K562 (cell line): Measurements from ENCODE around the gene APEX1. TPM values are rescaled to one million over a fixed set of nuclear protein-coding genes. Genes with fewer than 3 reads are reported as not detected.

Source experiments
- ARID4B ChIP-seq: sonication (generic); formaldehyde crosslinking; IDR thresholded peaks from 2 replicates; pipeline ENCODE4 v1.8.0; 2022; ENCODE audit warnings: mild to moderate bottlenecking, missing genetic modification reagents
- ATF2 ChIP-seq: sonication (generic); formaldehyde crosslinking; IDR thresholded peaks from 2 replicates; pipeline ENCODE4 v1.8.1; 2022; ENCODE audit warnings: missing genetic modification reagents
- HIVEP1 ChIP-seq: fragments of 250-450 bp; sonication (Bioruptor Pico); IDR thresholded peaks from 2 replicates; pipeline ENCODE4 v1.4.0; 2020; ENCODE audit warnings: mild to moderate bottlenecking
- ID3 ChIP-seq, 2 experiments: fragments of 250-450 bp in 1 of 2; fragments of 450-650 bp in 1 of 2; sonication (Bioruptor Pico) in 1 of 2; IDR thresholded peaks; 2 replicates each; pipeline versions ENCODE4 v1.6.1 to v1.8.0; 2016 to 2021; ENCODE audit warnings: mild to moderate bottlenecking in 2 of 2, moderate library complexity in 2 of 2, missing compliant biosample characterization in 1 of 2, missing genetic modification characterization in 1 of 2
- MAFG ChIP-seq: fragments of 450-650 bp; conservative IDR thresholded peaks from 2 replicates; pipeline ENCODE4 v1.6.1; 2016; ENCODE audit warnings: missing genetic modification characterization, missing compliant biosample characterization
- NCOA4 ChIP-seq: fragments of 450-650 bp; IDR thresholded peaks from 2 replicates; pipeline ENCODE4 v1.6.1; 2018; ENCODE audit warnings: mild to moderate bottlenecking; ENCODE audit not compliant: partially characterized antibody
- NFIC ChIP-seq: fragments of 450-650 bp; IDR thresholded peaks from 2 replicates; pipeline ENCODE4 v1.6.1; 2017; ENCODE audit warnings: mild to moderate bottlenecking, inconsistent platforms
- RBFOX2 ChIP-seq: fragments of 200-400 bp; formaldehyde crosslinking; IDR thresholded peaks from 2 replicates; pipeline ENCODE4 v1.6.1; 2017; ENCODE audit warnings: low read depth, mild to moderate bottlenecking, low read length, moderate library complexity
- RFX7 ChIP-seq: fragments of 250-450 bp; sonication (Bioruptor Pico); IDR thresholded peaks from 2 replicates; pipeline ENCODE4 v1.5.1; 2021; ENCODE audit warnings: mild to moderate bottlenecking
- TAF9B ChIP-seq: fragments of 450-650 bp; IDR thresholded peaks from 2 replicates; pipeline ENCODE4 v1.6.1; 2018; ENCODE audit warnings: mild to moderate bottlenecking; ENCODE audit not compliant: partially characterized antibody
- TAL1 ChIP-seq: fragments of 450-650 bp; IDR thresholded peaks from 2 replicates; pipeline ENCODE4 v1.6.1; 2016; ENCODE audit warnings: mild to moderate bottlenecking
- TSC22D4 ChIP-seq: fragments of 450-650 bp; IDR thresholded peaks from 2 replicates; pipeline ENCODE4 v1.6.1; 2016; ENCODE audit warnings: missing genetic modification characterization, missing biosample characterization, control low read depth
- ZNF175 ChIP-seq: fragments of 200-800 bp; sonication (Bioruptor generic); IDR thresholded peaks from 2 replicates; pipeline ENCODE4 v1.6.1; 2016; ENCODE audit warnings: low read depth, mild to moderate bottlenecking, missing genetic modification characterization, missing compliant biosample characterization
- ZNF395 ChIP-seq: fragments of 200-800 bp; sonication (Bioruptor generic); IDR thresholded peaks from 2 replicates; pipeline ENCODE4 v1.6.1; 2017; ENCODE audit warnings: missing genetic modification characterization, missing compliant biosample characterization
- ZNF696 ChIP-seq: fragments of 250-450 bp; sonication (Bioruptor Pico); conservative IDR thresholded peaks from 2 replicates; pipeline ENCODE4 v1.4.0; 2020; ENCODE audit warnings: mild to moderate bottlenecking, moderate library complexity
- polyA plus RNA-seq, 8 experiments: library from polyadenylated mRNA; depleted of rRNA in 4 of 8; stranded (reverse) in 5 of 8; unstranded in 3 of 8; fragments of >200 nt; fragmentation: Nextera tagmentation in 2 of 8; fragmentation: Illumina TruSeq in 1 of 8; extraction: Ambion mirVana in 2 of 8; extraction: Trizol in 1 of 8; gene quantifications; 2 replicates each; pipeline versions ENCODE4 v1.2.1 to v1.2.3, GENCODE V29; 2011 to 2014; ENCODE audit warnings: inconsistent platforms in 1 of 8, missing spikeins in 1 of 8
- total RNA-seq, 7 experiments: library from RNA; depleted of rRNA in 6 of 7; stranded (reverse); fragments of >200 nt in 6 of 7; fragmentation: Illumina TruSeq in 2 of 7; extraction: Trizol in 2 of 7; gene quantifications; 2 replicates each; pipeline versions ENCODE4 v1.2.1 to v1.2.3, GENCODE V29; 2011 to 2021; ENCODE audit warnings: low replicate concordance in 1 of 7
- TF ChIP-seq, protein P1 (sequence below): sonication (generic); formaldehyde crosslinking; IDR thresholded peaks from 2 replicates; pipeline ENCODE4 v1.9.0; 2022; ENCODE audit warnings: mild to moderate bottlenecking, missing genetic modification reagents
- TF ChIP-seq, protein P2 (sequence below): fragments of 450-650 bp; IDR thresholded peaks from 2 replicates; pipeline ENCODE4 v1.6.1; 2016; ENCODE audit warnings: missing biosample characterization, missing genetic modification characterization

Gene APEX1
- total and polyA plus RNA-seq, 9 of the 15 experiments (the other 6 are each of a cell fraction or from before 2014, with no cell fraction given) = 50.2 to 274 (median 158) TPM

DNA sequence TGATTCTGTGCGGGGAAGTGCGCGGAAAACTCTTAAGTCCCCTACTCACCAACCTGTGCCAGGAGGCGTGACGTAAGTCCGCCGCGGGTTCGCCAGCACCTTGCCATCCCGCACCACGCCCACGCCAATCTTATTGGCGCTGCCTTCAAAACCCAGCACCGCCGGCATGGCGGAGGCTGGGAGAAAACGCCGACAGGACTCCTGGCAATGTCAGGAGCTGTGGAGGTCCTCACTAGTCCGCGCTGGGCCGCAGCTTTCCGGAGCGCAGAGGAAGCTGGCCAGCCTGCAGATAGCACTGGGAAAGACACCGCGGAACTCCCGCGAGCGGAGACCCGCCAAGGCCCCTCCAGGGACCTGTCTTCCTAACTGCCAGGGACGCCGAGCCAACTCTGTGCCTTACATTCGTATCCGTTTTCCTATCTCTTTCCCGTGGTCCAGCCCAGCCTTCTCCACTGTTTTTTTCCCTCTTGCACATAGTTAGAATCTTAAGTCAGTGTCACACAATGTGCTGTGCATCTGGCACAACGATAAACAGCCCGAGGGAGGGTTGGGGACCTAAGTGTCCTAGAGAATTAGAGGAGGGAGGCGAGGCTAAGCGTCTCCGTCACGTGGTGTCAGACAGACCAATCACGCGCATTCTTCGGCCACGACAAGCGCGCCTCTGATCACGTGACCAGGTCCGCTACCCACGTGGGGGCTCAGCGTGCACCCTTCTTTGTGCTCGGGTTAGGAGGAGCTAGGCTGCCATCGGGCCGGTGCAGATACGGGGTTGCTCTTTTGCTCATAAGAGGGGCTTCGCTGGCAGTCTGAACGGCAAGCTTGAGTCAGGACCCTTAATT is at the start of gene APEX1, which contains the start of gene OSGEP (continued):
- TF ChIP-seq NCOA4 = no peak
- TF ChIP-seq, protein P1, sequence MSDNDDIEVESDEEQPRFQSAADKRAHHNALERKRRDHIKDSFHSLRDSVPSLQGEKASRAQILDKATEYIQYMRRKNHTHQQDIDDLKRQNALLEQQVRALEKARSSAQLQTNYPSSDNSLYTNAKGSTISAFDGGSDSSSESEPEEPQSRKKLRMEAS (CRISPR knock-in tag) = peak; percentile 96
- TF ChIP-seq ATF2 = no peak
- TF ChIP-seq TAL1 = peak; percentile 46
- peak; percentile 91 for TF ChIP-seq RBFOX2
- no peak for TF ChIP-seq TSC22D4 (tag)
- 0 out of 2 replicates have a peak, but pooled peaks have one; percentile 61 for TF ChIP-seq HIVEP1 (CRISPR knock-in tag)
- TF ChIP-seq ZNF175 (CRISPR knock-in tag) = peak; percentile 59; the same call in 1 of the 2 replicates
- TF ChIP-seq ID3 (CRISPR knock-in tag; IDR thresholded peaks at IDR 0.05) = no peak
- peak; percentile 83 for TF ChIP-seq ID3 (tag; IDR thresholded peaks at IDR 0.05)
- no peak for TF ChIP-seq ZNF696 (CRISPR knock-in tag)
- no peak for TF ChIP-seq MAFG (tag)
- TF ChIP-seq, protein P2, sequence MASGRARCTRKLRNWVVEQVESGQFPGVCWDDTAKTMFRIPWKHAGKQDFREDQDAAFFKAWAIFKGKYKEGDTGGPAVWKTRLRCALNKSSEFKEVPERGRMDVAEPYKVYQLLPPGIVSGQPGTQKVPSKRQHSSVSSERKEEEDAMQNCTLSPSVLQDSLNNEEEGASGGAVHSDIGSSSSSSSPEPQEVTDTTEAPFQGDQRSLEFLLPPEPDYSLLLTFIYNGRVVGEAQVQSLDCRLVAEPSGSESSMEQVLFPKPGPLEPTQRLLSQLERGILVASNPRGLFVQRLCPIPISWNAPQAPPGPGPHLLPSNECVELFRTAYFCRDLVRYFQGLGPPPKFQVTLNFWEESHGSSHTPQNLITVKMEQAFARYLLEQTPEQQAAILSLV (tag) = no peak
- TF ChIP-seq RFX7 (CRISPR knock-in tag) = no peak
- TF ChIP-seq ZNF395 (CRISPR knock-in tag) = no peak
- TF ChIP-seq TAF9B = peak; percentile 32
- TF ChIP-seq NFIC = peak; percentile 32; the same call in 1 of the 2 replicates
- peak; percentile 52; the same call in 1 of the 2 replicates for TF ChIP-seq ARID4B
